ENCODE data around the gene PHTF2. TPM values are rescaled to one million over a fixed set of nuclear protein-coding genes. Genes with fewer than 3 reads are reported as not detected.

Gene PHTF2
- total RNA-seq, 1 experiment from 2014 or later, result 95.4 TPM

GRCh38 chr7:77923419-77923818 is 124.8 kb downstream of the PHTF2 start:
- DNase-seq (ENCODE audit: low spot score), result no peak

DNA sequence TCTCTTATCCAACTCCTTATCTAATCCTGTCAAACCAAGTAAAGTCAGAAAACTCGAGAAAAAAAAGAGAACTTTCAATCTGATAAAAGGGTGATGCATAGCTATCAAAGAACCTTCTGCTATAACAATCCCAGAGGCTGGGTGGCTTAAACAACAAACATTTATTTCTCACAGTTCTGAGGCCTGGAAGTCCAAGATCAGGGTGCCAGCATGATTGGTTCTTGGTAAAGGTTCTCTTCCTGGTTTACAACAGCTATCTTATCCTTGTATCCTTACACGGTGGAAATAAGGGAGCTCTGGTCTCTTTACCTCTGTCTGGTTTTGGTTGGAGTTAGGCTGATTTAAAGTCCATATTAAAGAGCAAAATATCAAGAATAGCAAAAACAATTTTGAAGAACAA is 131.9 kb downstream of the PHTF2 start:
- DNase-seq (ENCODE audit: low spot score), result no peak

DNA sequence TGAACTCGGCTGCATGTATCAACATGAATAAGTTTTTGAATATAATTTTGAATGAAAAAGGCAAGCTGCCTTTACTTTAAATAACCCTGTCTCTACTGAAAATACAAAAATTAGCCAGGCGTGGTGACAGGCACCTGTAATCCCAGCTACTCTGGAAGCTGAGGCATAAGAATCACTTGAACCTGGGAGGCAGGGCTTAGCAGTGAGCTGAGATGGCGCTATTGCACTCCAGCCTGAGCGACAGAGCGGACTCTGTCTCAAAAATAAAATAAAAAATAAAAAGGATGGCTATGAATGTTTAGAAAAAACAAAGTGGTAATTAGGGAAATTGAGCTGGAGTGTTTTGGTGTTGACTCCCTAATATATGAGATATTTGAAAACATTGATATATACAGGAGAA is 133.3 kb downstream of the PHTF2 start:
- no peak for DNase-seq (ENCODE audit: low spot score)

- DNase-seq (ENCODE audit: low spot score), result peak; percentile 70
These were observed 134.8 kb downstream of the PHTF2 start for GRCh38 chr7:77933394-77933793.

- no peak for DNase-seq (ENCODE audit: low spot score)
These were observed 137.2 kb downstream of the PHTF2 start for GRCh38 chr7:77935652-77936348.

DNA sequence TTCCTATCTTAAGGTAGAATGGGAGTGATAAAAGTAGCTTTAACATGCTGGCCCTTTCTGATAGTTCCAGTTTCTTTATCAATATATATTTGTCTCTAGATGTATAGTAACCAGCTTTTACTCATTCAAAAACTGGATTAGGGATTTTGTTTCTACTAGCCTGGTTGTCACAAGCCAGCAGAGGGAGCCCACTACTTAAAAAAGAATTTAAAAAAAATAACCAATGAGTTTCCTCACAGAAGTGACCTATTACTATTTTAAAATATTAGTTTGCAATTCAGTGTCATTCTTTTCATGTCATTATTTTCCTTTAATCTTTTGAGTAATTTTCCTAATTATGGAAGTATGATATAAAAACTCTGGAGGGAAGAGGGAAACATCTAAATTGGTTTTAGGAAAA is 142.1 kb downstream of the PHTF2 start:
- DNase-seq (ENCODE audit: low spot score), result peak; percentile 42

DNA sequence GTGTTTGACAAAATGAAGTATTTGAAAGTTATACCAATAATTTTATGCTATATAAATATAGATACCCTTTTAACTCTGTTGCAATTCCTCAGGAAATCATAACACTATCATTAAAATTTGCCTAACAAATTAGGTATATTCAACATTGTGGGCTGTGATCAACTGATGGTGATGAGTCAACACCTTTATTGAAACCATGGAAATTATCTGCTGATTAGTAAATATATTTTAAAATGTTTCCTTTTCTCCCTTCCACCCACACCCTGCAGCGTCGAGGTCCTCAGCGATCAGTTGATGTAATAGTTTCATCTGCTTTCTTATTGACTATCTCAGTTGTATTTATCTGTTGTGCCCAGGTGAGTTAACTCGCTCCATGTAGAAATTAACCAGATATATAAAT is 143.9 kb downstream of the PHTF2 start:
- no peak for DNase-seq (ENCODE audit: low spot score)

GRCh38 chr7:77944183-77945182 is 145.9 kb downstream of the PHTF2 start:
- no peak for DNase-seq (ENCODE audit: low spot score)

DNA sequence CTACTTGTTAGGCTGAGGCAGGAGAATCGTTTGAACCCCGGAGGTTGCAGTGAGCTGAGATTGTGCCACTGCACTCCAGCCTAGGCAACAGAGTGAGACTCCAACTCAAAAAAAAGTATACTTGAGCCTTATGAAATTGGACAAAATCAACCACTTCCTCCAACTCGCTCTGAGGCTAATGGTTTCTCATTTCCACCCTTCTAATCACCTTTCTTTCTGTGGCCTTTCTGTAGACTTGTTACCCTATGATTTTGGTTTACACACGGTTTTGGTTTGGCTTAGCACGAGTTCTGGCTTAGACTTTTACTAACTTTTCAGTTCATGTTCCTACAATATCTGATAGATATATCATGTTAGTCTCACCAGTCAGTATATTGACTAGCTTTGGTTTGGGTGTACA is 152.0 kb downstream of the PHTF2 start:
- DNase-seq (ENCODE audit: low spot score), result no peak

- no peak for DNase-seq (ENCODE audit: low spot score)
These were observed 156.4 kb downstream of the PHTF2 start for GRCh38 chr7:77954773-77955555.

DNA sequence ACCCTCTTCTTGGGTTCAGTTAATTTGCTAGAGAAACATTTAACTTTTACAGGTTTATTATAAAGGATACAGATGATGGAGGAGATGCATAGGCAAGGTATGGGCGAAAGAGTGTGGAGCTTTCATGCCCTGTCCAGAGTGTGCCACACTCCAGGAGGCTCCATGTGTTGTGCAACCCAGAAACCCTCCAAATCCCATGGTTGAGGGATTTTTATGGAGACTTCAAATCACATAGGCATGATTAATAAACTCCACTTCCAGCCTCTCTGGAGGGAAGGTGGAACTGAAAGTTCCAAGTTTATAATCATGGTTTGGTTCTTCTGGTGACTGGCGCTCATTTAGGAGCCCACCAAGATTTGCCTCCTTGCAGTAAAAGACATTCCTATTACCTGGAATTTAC is 159.9 kb downstream of the PHTF2 start:
- DNase-seq (ENCODE audit: low spot score), result no peak

- no peak for DNase-seq (ENCODE audit: low spot score)
These were observed 160.5 kb downstream of the PHTF2 start for GRCh38 chr7:77959080-77959479.

- no peak for DNase-seq (ENCODE audit: low spot score)
These were observed 161.8 kb downstream of the PHTF2 start for GRCh38 chr7:77960336-77960735.

GRCh38 chr7:77967429-77967828 is 168.9 kb downstream of the PHTF2 start:
- no peak for DNase-seq (ENCODE audit: low spot score)

GRCh38 chr7:77971726-77972125 is 173.2 kb downstream of the PHTF2 start:
- no peak for DNase-seq (ENCODE audit: low spot score)

DNA sequence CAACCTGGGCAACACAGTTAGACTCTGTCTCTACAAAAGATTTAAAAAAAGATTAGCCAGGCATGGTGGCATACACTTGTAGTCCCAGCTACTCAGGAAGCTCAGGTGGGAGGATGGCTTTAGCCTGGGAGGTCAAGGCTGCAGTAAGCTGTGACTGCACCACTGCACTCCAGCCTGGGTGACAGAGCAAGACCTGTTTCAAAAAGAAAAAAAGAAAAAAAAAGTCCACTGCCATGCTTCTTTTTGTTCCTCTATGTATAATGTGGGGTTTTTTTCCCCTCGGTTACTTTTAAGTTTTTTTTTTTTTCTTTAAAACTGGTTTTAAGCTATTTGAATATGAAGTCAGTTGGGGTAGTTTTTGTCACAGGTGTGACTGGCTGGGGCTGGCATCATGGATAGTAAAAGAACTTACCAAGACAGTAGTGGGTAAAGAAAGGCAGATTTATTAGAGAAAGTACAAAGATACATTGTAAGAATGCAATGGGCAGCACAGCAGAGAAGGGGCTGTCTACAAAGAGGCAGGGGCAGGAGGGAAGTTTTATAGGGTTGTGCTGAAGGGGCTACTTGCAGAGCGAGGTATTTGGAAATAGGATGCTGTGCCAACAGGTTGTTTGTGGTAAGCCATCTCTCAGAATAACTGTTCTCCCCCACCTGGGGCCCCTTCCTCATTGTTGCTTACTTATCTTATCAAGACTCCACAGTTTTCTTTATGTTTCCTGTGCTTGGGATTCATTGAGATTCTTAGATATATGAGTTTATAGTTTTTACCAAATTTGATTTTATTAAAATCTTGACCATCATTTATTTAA is 177.3 kb downstream of the PHTF2 start:
- no peak for DNase-seq (ENCODE audit: low spot score)

DNA sequence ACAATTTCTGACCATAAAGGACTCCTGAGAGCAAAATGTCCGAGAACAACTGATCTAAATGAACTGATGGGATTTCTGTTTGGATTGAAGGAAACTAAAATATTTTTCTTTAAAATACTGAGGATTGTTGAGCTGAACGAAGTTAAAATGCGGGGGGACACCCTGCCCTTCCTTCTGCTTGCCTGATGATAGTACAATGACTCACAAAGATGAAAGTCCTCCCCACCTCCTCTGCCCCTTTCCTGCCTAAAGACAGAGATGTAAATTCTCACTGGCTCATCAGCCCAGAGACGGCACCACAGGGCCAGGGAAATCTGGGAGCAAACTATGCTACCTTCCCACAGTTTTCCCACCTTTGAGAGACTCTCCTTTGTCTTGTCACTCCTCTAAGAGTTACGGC is 180.6 kb downstream of the PHTF2 start:
- peak; percentile 49 for DNase-seq (ENCODE audit: low spot score)

GRCh38 chr7:77980087-77980713 is 181.6 kb downstream of the PHTF2 start:
- no peak for DNase-seq (ENCODE audit: low spot score)

GRCh38 chr7:77982926-77983550 is 184.5 kb downstream of the PHTF2 start:
- peak; percentile 83 for DNase-seq (ENCODE audit: low spot score)

DNA sequence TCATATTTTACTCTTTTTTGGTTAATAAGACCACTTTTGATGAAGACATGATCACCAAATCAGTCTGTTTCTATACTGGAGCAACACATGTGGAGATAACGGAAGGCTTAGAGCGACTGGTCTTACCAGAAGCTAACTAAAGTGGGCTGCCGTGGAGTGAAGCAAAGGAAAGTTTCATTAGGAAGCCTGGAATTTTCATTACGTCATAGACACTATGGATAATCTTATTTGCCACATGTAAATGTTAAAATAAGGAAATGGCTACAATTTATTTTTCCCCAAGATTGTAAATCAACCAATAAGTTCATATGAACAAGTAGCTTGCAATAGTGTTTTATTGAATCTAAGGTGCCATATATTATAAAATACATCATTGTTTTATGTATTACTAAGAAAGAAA is 185.4 kb downstream of the PHTF2 start:
- no peak for DNase-seq (ENCODE audit: low spot score)

Measured in A172 (cell line).